GM19467 (cell line): ENCODE measurements around the gene IL13RA1.
"Not testable (repeated sequence)": the region's sequence is repeated elsewhere in the genome, so short reads cannot be mapped to it uniquely, and the experiment has no call there.

Experiments used
- ATAC-seq: cut with Tn5 transposase; IDR thresholded peaks from one replicate; pipeline ENCODE4 v1.9.1; 2021; ENCODE audit warnings: mild to moderate bottlenecking, moderate library complexity; ENCODE audit not compliant: unreplicated experiment

IL13RA1 gene

DNA sequence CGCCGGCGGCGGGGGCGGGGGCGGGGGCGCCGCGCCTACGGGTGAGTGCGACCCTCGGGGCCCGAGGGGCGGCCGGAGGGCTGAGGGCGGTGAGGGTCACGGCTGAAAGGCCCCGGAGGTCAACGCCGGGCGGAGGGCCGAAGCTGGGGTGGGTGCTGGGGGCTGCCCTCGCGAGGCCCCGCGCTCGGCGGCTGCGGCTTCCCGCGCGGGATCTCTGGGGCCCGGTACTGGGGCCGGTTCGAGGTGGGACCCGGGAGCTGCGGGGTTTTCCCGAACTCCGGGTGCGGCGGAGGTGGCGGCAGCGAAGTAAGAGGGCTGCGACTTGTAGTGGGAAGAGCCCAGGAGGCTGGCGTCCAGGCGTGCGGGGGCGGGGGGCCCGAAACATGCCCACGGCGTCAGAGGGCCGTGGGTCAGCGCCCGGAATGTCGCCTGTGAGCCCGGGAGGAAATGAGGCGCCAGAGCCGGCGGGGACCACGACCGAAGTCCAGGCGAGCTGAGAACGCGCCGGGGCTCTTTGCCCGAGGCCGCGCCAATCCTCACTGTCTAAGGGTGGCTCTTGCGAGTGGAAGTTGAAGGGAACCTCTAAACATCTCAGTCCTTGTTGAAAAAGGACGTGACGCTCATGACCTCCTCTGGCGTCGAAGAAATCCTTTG is 407 bp downstream of the IL13RA1 start:
- no peak for ATAC-seq

DNA sequence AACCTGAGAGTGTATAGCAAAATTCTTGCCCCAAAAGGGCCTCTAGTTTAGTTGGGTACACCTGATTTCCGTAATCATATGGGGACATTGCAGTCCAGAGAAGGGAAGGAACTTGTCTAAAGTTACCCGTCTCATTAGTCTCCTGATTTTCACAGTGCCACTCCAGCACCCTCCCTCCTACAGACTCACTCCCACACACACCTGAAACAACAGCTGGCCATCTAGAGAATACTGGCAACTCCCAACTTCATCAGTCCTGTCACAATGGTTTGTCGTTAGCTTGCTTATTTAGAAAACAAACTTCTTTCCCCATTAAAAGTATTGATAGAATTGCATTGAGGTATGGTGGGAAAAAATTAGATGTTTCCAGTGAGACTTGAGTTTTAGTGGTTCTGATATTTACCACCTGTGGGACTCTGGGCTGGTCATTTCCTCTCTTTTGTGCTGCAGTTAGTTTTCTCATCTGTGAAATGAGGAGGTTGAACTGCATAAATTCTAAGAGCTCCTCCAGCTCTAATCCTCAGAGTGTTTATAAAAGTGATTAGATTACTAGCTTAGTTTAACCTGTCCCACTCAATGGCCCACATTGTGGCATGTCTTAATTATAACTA is 1.7 kb downstream of the IL13RA1 start:
- ATAC-seq, result no peak

GRCh38 chrX:118730500-118731247 is 3.3 kb downstream of the IL13RA1 start:
- ATAC-seq, result no peak

DNA sequence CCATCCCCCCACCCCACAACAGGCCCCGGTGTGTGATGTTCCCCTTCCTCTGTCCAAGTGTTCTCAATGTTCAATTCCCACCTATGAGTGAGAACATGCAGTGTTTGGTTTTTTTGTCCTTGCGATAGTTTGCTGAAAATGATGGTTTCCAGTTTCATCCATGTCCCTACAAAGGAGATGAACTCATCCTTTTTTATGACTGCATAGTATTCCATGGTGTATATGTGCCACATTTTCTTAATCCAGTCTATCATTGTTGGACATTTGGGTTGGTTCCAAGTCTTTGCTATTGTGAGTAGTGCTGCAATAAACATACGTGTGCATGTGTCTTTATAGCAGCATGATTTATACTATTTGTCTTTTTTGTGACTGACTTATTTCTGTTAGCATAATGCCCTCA is 5.1 kb downstream of the IL13RA1 start:
- not testable (repeated sequence) for ATAC-seq

DNA sequence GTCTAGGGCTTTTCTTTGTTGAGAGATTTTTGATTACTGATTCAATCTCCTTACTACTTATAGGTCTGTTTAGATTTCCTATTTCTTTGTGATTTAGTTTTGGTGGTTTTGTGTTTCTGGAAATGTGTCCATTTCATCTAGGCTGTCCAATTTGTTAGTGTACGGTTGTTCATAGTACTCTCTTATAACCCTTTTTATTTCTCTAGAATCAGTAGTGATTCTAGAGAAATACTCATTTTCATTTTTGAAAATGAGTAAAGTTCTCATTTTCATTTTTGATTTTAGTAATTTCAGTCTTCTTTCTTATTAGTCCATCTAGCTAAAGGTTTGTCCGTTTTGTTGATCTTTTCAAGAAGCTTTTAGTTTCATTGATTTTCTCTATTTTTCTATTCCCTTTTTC is 7.5 kb downstream of the IL13RA1 start:
- no peak for ATAC-seq

DNA sequence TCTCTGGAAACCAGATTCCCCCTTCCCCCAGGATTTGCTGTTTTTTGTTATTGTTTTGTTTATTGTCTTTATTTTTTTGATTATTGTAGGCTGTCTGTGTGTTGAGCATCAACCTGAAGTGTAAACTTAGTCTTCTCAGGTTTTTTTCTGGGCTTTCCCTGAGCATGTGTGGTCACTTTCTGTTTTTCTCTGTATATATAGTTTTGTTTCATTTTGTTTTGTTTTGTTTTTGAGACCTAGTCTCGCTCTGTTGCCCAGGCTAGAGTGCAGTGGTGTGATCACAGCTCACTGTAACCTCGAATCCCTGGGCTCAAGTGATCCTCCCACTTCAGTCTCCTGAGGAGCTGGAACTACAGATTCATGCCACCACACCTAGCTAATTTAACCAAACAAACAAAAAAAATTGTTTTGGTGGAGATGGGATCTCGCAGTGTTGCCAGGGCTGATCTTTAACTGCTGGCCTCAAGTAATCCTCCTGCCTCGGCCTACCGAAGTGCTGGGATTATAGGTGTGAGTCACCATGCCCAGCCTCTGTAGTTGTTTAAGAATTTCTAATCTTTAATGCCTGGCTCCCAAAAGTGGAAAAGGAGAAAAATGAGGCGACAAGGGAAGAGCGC is 9.1 kb downstream of the IL13RA1 start:
- ATAC-seq, result peak; percentile 67

GRCh38 chrX:118739577-118739976 is 12.2 kb downstream of the IL13RA1 start:
- no peak for ATAC-seq

DNA sequence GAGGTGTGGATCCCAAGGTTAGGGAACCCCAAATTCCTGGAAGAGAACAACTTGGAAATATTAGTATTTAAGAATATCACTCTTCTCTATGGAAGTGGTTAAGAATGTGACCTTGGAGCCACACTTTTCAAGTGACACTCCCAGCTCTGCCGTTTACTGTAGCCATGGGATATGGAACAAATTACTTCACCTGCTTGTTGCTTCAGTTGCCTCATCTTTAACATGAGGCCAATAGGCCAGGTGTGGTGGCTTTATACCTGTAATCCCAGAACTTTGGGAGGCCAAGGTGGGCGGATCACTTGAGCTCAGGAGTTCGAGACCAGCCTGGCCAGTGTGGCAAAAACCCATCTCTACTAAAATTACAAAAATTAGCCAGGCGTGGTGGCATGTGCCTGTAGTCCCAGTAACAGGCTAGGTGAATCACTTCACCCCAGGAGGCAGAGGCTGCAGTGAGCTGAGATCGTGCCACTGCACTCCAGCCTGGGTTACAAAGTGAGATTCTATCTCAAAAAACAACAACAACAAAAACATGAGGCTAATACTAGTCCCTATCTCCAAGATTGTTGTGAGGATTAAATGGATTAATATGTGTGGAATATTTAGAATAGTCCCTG is 13.0 kb downstream of the IL13RA1 start:
- no peak for ATAC-seq

DNA sequence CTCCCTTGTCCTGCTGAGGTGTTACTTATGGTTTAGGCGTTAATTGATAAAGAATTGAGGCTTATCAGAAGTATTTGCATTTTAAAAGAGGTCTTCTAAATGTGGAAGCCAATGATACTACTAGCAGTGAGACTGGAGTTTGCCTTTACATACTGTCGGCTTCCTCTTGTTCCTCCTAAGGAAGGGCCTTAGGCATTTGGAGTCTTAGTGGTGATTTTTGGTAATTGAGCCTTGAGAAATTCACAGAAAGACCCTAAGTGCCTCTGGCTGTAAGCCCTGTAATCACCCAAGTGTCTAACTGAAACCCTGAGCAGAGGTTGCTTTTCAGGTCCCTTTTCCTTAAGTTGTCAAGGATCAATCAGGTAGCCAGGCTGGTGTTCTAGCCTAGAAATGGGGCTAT is 14.8 kb downstream of the IL13RA1 start:
- no peak for ATAC-seq

DNA sequence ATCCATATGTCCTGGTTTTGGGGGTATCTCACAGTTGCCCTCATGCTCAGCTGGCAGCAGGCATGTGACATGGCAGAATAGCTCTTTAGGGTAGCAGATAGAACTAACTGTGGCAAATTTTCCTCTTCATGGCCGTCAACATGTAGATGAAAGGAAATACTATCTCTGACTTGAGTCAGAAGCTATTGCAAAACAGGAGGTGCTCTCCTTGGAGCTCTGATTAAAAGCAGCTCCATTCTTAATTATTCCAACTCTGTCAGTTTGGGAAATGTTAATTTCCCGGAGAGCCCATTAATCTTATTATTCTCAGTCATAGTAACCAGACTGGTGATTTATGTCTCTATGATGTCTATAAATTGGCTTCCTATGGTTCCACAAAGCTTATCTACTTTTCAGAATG is 18.2 kb downstream of the IL13RA1 start:
- no peak for ATAC-seq

- ATAC-seq, result peak; percentile 77
Observed at GRCh38 chrX:118751950-118752783, 24.8 kb downstream of the IL13RA1 start.

DNA sequence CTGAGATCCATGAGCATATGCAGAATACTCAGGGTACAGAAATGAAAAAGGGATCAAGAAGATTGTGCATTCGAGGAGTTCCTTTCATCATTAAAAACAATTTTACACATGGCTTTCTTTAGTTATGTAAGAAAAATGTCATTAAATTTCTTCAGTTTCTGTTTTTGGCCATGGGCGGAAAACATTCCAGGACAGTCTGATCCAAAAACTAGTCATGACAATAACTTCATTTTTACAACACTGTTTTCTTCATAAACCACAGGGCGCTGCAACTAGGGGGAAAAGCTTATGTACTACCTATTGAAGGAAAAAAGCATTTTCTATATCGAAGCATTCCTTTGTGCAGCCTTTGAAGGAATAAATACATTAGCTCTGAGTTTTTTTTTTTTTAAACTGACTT is 28.2 kb downstream of the IL13RA1 start:
- ATAC-seq, result no peak

- ATAC-seq, result no peak
Observed at GRCh38 chrX:118756101-118756500, 28.7 kb downstream of the IL13RA1 start.

- ATAC-seq, result no peak
Observed at GRCh38 chrX:118758511-118758910, 31.1 kb downstream of the IL13RA1 start.

DNA sequence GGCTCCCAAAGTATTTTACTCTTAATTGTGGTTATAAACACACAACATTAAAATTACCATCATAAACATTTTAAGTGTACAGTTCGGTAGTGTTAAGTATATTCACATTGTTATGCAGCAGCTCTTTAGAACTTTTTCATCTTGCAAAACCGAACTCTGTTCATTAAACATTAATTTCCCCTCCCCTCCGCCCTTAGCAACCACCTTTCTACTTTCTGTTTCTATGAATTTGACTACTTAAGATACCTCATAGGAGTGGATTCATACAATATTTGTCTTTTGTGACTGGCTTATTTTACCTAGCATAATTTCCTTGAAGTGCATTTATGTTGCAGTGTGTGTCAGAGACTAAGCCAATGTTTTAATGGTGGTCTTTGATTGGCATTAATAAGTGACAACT is 32.6 kb downstream of the IL13RA1 start:
- no peak for ATAC-seq

GRCh38 chrX:118761939-118762707 is 34.7 kb downstream of the IL13RA1 start:
- ATAC-seq, result no peak

GRCh38 chrX:118763489-118763888 is 36.1 kb downstream of the IL13RA1 start:
- ATAC-seq, result no peak

DNA sequence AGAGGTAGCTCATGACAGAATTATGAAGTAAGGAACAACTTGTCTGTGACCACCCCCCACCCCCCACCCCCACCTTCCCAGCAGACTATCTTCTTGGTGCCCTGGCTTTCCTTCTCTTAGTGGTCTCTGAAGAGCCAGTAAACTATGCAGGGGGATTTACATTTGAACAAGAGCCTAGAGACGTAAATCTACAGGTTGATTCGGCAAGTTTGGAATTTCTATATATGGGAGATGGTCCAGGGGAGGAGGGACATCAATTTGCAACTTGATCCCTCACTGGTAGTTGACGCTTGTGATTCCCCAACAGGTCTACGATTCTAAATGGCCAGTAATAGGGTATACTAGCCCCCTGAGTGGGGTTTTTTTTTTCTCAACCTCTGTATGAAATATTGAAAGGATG is 36.7 kb downstream of the IL13RA1 start:
- ATAC-seq, result no peak

DNA sequence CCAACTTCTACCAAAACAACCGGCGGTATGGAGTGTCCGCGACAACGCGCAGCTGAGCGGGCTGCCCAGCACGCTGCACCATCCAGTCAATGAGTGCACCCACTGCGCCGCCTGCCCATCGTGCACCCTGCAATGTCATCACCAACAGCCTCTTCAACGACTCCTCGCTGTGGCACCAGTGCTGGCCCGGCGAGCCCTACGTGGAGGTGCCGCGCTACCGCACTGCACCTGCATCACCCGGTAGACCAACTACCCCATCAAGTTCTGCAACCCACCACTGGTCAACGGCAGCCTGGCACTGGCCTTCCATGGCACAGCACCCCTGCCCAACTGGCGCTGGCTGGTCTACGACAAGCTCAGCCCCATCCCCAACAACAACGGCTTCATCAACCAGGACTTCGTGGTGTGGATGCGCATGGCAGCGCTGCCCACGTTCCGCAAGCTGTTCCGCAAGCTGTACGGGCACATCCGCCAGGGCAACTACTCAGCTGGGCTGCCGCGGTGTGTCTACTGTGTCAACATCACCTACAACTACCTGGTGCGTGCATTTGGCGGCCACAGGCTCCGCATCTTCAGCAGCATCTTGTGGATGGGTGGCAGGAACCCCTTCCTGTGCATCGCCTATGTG is 42.8 kb downstream of the IL13RA1 start:
- no peak for ATAC-seq
